DND-41 (cell line): ENCODE results near the gene GPATCH2L.

Experiments used
- ATAC-seq: fragments of 200-7000 bp; cut with Tn5 transposase; 3 replicates; pipeline ENCODE4 v1.9.1; 2021; ENCODE audit warnings: low read depth; ENCODE audit not compliant: insufficient read depth
- DNase-seq: peaks from one replicate; pipeline ENCODE4 v3.0.0-alpha.2; 2020
- H2AFZ ChIP-seq: 2 replicates; pipeline ENCODE4 v1.6.0; 2012; ENCODE audit warnings: low read depth, low read length
- H3K27ac ChIP-seq: 2 replicates; pipeline ENCODE4 v1.5.1; 2012; ENCODE audit warnings: low read length, inconsistent platforms
- H3K27me3 ChIP-seq: fragments of 200-600 bp; sonication (generic); 2 replicates; pipeline ENCODE4 v1.6.0; 2012; ENCODE audit warnings: low read length, mild to moderate bottlenecking, inconsistent platforms; ENCODE audit not compliant: insufficient read depth, poor library complexity
- H3K36me3 ChIP-seq: 2 replicates; pipeline ENCODE4 v1.5.1; 2012; ENCODE audit warnings: low read length, inconsistent platforms; ENCODE audit not compliant: insufficient read depth
- H3K4me1 ChIP-seq: 2 replicates; pipeline ENCODE4 v1.5.1; 2012; ENCODE audit warnings: mild to moderate bottlenecking, low read length; ENCODE audit not compliant: insufficient read depth
- H3K4me2 ChIP-seq: 2 replicates; pipeline ENCODE4 v1.6.0; 2012; ENCODE audit warnings: mild to moderate bottlenecking, moderate library complexity, low read length, inconsistent platforms; ENCODE audit not compliant: insufficient read depth
- H3K4me3 ChIP-seq, 2 experiments: fragments of 200-600 bp in 1 of 2; shearing (Covaris generic) in 1 of 2; 2 replicates each; pipeline ENCODE4 v1.5.1; 2012 to 2016; ENCODE audit warnings: inconsistent platforms in 2 of 2, low read length in 2 of 2, mild to moderate bottlenecking in 2 of 2, low read depth in 1 of 2, moderate library complexity in 1 of 2
- H3K79me2 ChIP-seq: 2 replicates; pipeline ENCODE4 v1.6.0; 2012; ENCODE audit warnings: low read length, inconsistent platforms; ENCODE audit not compliant: insufficient read depth
- H3K9ac ChIP-seq: 2 replicates; pipeline ENCODE4 v1.6.0; 2012; ENCODE audit warnings: low read depth, mild to moderate bottlenecking, inconsistent platforms, low read length, moderate library complexity
- H3K9me3 ChIP-seq: 2 replicates; pipeline ENCODE4 v1.5.1; 2012; ENCODE audit warnings: low read length, moderate library complexity, mild to moderate bottlenecking, inconsistent platforms; ENCODE audit not compliant: insufficient read depth, severe bottlenecking
- H4K20me1 ChIP-seq: 2 replicates; pipeline ENCODE4 v1.6.0; 2012; ENCODE audit warnings: low read length; ENCODE audit not compliant: insufficient read depth
- CTCF ChIP-seq: IDR thresholded peaks from 2 replicates; pipeline ENCODE4 v1.5.1; 2012; ENCODE audit warnings: borderline replicate concordance, low read length, moderate library complexity, mild to moderate bottlenecking; ENCODE audit not compliant: poor library complexity, severe bottlenecking; ENCODE audit errors: extremely low read depth
- EZH2 ChIP-seq: IDR thresholded peaks from 3 replicates; pipeline ENCODE4 v1.6.1; 2012; ENCODE audit warnings: borderline replicate concordance, low read depth, mild to moderate bottlenecking, moderate library complexity, low read length, inconsistent platforms; ENCODE audit not compliant: severe bottlenecking

Gene GPATCH2L

DNA sequence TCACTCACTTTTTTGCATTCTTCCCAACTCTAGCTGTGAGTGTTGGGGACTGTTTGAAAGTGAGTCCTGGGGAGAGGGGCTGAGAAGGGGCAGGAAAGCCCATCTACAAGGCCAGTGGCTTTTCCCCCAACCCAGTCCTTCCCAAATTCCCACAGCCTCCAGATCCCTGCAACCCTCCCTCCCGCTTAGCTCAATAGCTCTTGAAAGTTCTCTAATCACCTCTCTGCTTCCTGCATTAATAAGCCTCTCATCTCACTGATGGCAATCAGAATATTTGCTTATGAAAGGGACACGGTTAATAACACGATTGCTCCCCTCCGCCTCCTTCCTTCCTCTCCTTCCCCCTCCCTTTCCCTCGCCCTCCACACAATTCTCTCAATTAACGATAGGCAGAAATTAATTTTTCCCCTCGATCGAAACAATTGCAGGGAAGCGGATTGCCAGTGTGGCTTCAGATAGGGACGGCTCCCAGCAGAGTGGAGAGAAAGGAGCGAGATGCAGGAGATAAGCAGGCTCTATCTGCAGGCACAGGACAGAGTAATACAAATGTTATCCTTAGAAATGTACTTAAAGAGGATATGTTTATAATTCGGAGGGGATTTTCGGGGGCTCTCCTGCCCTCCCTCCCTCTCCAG, 15.1 kb upstream of the GPATCH2L start:
- no peak overlapping the region for H3K4me3 ChIP-seq
- no peak for DNase-seq

GRCh38 chr14:76138119-76138757, 13.5 kb upstream of the GPATCH2L start:
- DNase-seq = no peak
- Histone ChIP-seq H3K9me3 (peaks cover 3% of the 10 kb centered on the region), H3K4me1 (no peaks in the 10 kb centered on the region), H2AFZ (no peak overlapping the region), H4K20me1 (peaks cover 6% of the 10 kb centered on the region), H3K4me3 (no peak overlapping the region), H3K27ac (no peak overlapping the region), H3K4me2 (no peak overlapping the region), H3K9ac (no peak overlapping the region), H3K27me3 (no peaks in the 10 kb centered on the region), H3K79me2 (no peaks in the 10 kb centered on the region), H3K36me3 (no peaks in the 10 kb centered on the region)
- no peak for ATAC-seq
- TF ChIP-seq EZH2 = no peak
- TF ChIP-seq CTCF = no peak

More for the DNA sequence above, 15.1 kb upstream of the GPATCH2L start:
- Histone ChIP-seq H3K79me2 (no peaks in the 10 kb centered on the region), H3K27me3 (no peaks in the 10 kb centered on the region), H3K27ac (no peak overlapping the region), H2AFZ (no peak overlapping the region), H4K20me1 (peaks cover 11% of the 10 kb centered on the region), H3K36me3 (no peaks in the 10 kb centered on the region), H3K9me3 (no peaks in the 10 kb centered on the region), H3K4me1 (peaks cover 6% of the 10 kb centered on the region; the same call in 1 of the 2 replicates), H3K9ac (no peak overlapping the region), H3K4me2 (no peak overlapping the region)
- no peak for TF ChIP-seq EZH2
- no peak for ATAC-seq

GRCh38 chr14:76138758-76139723, 12.7 kb upstream of the GPATCH2L start:
- DNase-seq = no peak
- Histone ChIP-seq H2AFZ (no peak overlapping the region), H3K79me2 (no peaks in the 10 kb centered on the region), H3K9ac (no peak overlapping the region), H3K27ac (no peak overlapping the region), H3K9me3 (peaks cover 8% of the 10 kb centered on the region), H3K27me3 (no peaks in the 10 kb centered on the region), H3K4me2 (no peak overlapping the region), H4K20me1 (no peaks in the 10 kb centered on the region; the same call in 1 of the 2 replicates), H3K4me1 (no peaks in the 10 kb centered on the region), H3K4me3 (no peak overlapping the region), H3K36me3 (no peaks in the 10 kb centered on the region)
- TF ChIP-seq EZH2 (no peak), CTCF (no peak)
- ATAC-seq = no peak
